ENCODE results near the gene B3GNT8.
"Not testable (repeated sequence)": the region's sequence is repeated elsewhere in the genome, so short reads cannot be mapped to it uniquely, and the experiment has no call there.

B3GNT8 gene

GRCh38 chr19:41411100-41411967, 15.8 kb downstream of the B3GNT8 start:
- DNase-seq (ENCODE audit: extremely low spot score) = no peak
- no peak for TF ChIP-seq CTCF (IDR thresholded peaks at IDR 0.05; ENCODE audit: control extremely low read depth, extremely low read depth, low read depth, missing control alignments)
- POLR2A ChIA-PET = no interaction called here
- CTCF ChIA-PET = interaction anchor here (1.2 kb wide), 1 partner anchor 21 kb away, joined by 3 read pairs; no protein-coding TSS in a partner anchor

- DNase-seq (ENCODE audit: extremely low spot score) = no peak
- no peak for TF ChIP-seq CTCF (IDR thresholded peaks at IDR 0.05; ENCODE audit: control extremely low read depth, extremely low read depth, low read depth, missing control alignments)
- ChIA-PET CTCF (interaction anchor here (0.8 to 2.8 kb wide), 3 partner anchors 8 to 160 kb away, joined by 3 to 8 read pairs (median 3); no protein-coding TSS in a partner anchor), POLR2A (interaction anchor here (0.7 to 0.8 kb wide), 2 partner anchors 159 to 167 kb away, joined by 5 to 7 read pairs; no protein-coding TSS in a partner anchor)
Measured at GRCh38 chr19:41410336-41411054, 16.7 kb downstream of the B3GNT8 start.

- TF ChIP-seq CTCF (IDR thresholded peaks at IDR 0.05; ENCODE audit: control extremely low read depth, extremely low read depth, low read depth, missing control alignments) = no peak
- CTCF ChIA-PET = interaction anchor here (2.8 kb wide), 1 partner anchor 9 kb away, joined by 8 read pairs; no protein-coding TSS in a partner anchor
- POLR2A ChIA-PET = interaction anchor here (0.6 to 1.1 kb wide), 3 partner anchors 12 to 168 kb away, joined by 3 to 7 read pairs (median 4); no protein-coding TSS in a partner anchor
Measured at GRCh38 chr19:41409288-41409687, 17.9 kb downstream of the B3GNT8 start.

GRCh38 chr19:41408846-41409245, 18.3 kb downstream of the B3GNT8 start:
- CTCF ChIA-PET = interaction anchor here (1.2 to 2.8 kb wide), 3 partner anchors 10 to 31 kb away, joined by 4 to 8 read pairs (median 4); partner anchors contain the start of gene DMAC2
- not testable (repeated sequence) for DNase-seq (ENCODE audit: extremely low spot score)
- POLR2A ChIA-PET = interaction anchor here (1.1 kb wide), 1 partner anchor 12 kb away, joined by 3 read pairs; no protein-coding TSS in a partner anchor

More at GRCh38 chr19:41409288-41409687, 17.9 kb downstream of the B3GNT8 start:
- DNase-seq (ENCODE audit: extremely low spot score) = no peak

GRCh38 chr19:41408256-41408655, 18.9 kb downstream of the B3GNT8 start:
- CTCF ChIA-PET = interaction anchor here (1.2 to 2.8 kb wide), 3 partner anchors 10 to 32 kb away, joined by 4 to 8 read pairs (median 4); partner anchors contain the start of gene DMAC2
- no peak for DNase-seq (ENCODE audit: extremely low spot score)
- POLR2A ChIA-PET = interaction anchor here (0.6 to 1.1 kb wide), 2 partner anchors 13 to 79 kb away, joined by 3 to 4 read pairs; no protein-coding TSS in a partner anchor
- TF ChIP-seq CTCF (IDR thresholded peaks at IDR 0.05; ENCODE audit: control extremely low read depth, extremely low read depth, low read depth, missing control alignments) = peak; percentile 25

GRCh38 chr19:41407271-41407670, 19.9 kb downstream of the B3GNT8 start:
- CTCF ChIA-PET = interaction anchor here (1.3 kb wide), 1 partner anchor 11 kb away, joined by 3 read pairs; no protein-coding TSS in a partner anchor
- no peak for TF ChIP-seq CTCF (IDR thresholded peaks at IDR 0.05; ENCODE audit: control extremely low read depth, extremely low read depth, low read depth, missing control alignments)
- POLR2A ChIA-PET = interaction anchor here (0.7 kb wide), 1 partner anchor 1777 kb away, joined by 4 read pairs; no protein-coding TSS in a partner anchor
- DNase-seq (ENCODE audit: extremely low spot score) = no peak
